Left lung (tissue), 10 donors: Measurements from ENCODE around the gene TP53I3. TPM values are rescaled to one million over a fixed set of nuclear protein-coding genes. Genes with fewer than 3 reads are reported as not detected.

ENCODE experiments used
- ATAC-seq: fragments of 200-7000 bp; cut with Tn5 transposase; one replicate; pipeline ENCODE4 v1.9.1; 2020; ENCODE audit warnings: moderate library complexity
- DNase-seq, 4 donors: peaks; one replicate each; pipeline ENCODE4 v3.0.0-alpha.2; 2013 to 2020
- H3K27ac ChIP-seq, 2 donors: fragments of 200-600 bp; sonication (generic) in 1 of 2; one replicate each; pipeline versions ENCODE4 v1.5.0 to v1.8.0; 2020 to 2021
- H3K27me3 ChIP-seq, 2 donors: fragments of 200-600 bp; sonication (generic) in 1 of 2; one replicate each; pipeline versions ENCODE4 v1.5.0 to v1.8.0; 2020 to 2021
- H3K36me3 ChIP-seq, 2 donors: fragments of 200-600 bp; sonication (generic) in 1 of 2; one replicate each; pipeline versions ENCODE4 v1.5.0 to v1.8.0; 2020 to 2021
- H3K4me1 ChIP-seq, 2 donors: fragments of 200-600 bp; one replicate each; pipeline ENCODE4 v1.8.0; 2021
- H3K4me3 ChIP-seq, 2 donors: fragments of 200-600 bp; sonication (generic) in 1 of 2; one replicate each; pipeline versions ENCODE4 v1.5.0 to v1.8.0; 2020 to 2021; ENCODE audit warnings: mild to moderate bottlenecking in 1 of 2
- H3K9me3 ChIP-seq, 2 donors: fragments of 200-600 bp; sonication (generic) in 1 of 2; one replicate each; pipeline versions ENCODE4 v1.5.0 to v1.8.0; 2020 to 2021
- intact Hi-C, 2 donors: fragments of 100-400 bp; cut with DNase I; formaldehyde crosslinking; loops; one replicate each; pipeline versions ENCODE4 v1.11.2 to v1.14.2; 2022
- polyA plus RNA-seq, 6 donors: library from polyadenylated mRNA; unstranded; fragments of 120-200 nt; gene quantifications; one replicate each; pipeline ENCODE4 v1.2.1, GENCODE V29; 2013; ENCODE audit not compliant: insufficient read length in 6 of 6
- total RNA-seq, 2 donors: library from RNA; stranded (reverse); fragmentation: NEBNext Ultra II Directional; extraction: Animal tissue kit (Norgen Biotek cat#: 25700); gene quantifications; one replicate each; pipeline ENCODE4 v1.2.1, GENCODE V29; 2021
- TF ChIP-seq, protein P1 (sequence below), 2 donors: fragments of 200-600 bp; sonication (generic) in 1 of 2; IDR thresholded peaks; one replicate each; pipeline versions ENCODE4 v1.5.0 to v1.8.0; 2021; ENCODE audit warnings: antibody characterized with exemption in 2 of 2
- donor health status: DM: no; HTN: yes; CAD: no.
- donor health status: DM: no; HTN: no; CAD: no.

TP53I3 gene
- total and polyA plus RNA-seq, 8 donors, result 53.3 to 123 (median 64.8) TPM

DNA sequence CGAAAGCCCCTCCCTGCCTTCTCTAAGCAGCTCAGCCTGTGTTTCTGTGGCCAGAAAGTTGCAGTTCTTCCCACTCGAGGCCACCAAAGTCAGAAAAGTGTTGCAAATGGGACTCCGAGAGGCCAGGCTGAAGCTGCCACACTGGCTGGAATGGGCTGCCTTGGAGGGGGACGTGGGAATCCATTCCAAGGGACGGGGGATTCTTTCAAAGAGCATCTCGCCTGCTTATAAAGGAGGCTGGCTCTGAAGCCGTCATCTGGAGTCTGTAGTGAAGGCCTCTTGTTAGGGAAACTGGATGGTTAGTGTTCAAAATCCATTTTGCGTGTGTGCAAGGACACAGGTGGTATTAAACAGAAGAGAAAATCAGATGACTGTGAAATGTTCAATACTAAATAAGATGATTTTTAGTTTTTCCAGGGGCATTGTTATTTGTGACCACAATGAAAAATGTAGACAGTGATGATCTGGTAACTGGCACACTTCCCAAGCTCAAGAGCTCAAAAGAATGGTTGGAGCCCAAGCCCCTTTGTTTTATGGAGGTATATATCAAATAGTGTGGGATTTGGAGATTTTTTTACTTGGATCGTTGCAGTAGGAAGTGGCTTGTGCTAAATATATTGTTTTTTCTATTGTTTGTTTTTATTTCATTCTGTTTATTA is 39.4 kb upstream of the TP53I3 start:
- peak overlapping the region; percentile 58 to 61 for H3K4me3 ChIP-seq
- ATAC-seq, result peak; percentile 5
- no peaks in the 10 kb centered on the region for H3K27me3 ChIP-seq
- TF ChIP-seq, protein P1, sequence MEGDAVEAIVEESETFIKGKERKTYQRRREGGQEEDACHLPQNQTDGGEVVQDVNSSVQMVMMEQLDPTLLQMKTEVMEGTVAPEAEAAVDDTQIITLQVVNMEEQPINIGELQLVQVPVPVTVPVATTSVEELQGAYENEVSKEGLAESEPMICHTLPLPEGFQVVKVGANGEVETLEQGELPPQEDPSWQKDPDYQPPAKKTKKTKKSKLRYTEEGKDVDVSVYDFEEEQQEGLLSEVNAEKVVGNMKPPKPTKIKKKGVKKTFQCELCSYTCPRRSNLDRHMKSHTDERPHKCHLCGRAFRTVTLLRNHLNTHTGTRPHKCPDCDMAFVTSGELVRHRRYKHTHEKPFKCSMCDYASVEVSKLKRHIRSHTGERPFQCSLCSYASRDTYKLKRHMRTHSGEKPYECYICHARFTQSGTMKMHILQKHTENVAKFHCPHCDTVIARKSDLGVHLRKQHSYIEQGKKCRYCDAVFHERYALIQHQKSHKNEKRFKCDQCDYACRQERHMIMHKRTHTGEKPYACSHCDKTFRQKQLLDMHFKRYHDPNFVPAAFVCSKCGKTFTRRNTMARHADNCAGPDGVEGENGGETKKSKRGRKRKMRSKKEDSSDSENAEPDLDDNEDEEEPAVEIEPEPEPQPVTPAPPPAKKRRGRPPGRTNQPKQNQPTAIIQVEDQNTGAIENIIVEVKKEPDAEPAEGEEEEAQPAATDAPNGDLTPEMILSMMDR (IDR thresholded peaks at IDR 0.05), result no peak
- no peaks in the 10 kb centered on the region for H3K9me3 ChIP-seq
- intact Hi-C loops, result no loop called here
- peak overlapping the region; percentile 87 to 93 for H3K27ac ChIP-seq
- H3K4me1 ChIP-seq, result peaks cover 4 to 19% of the 10 kb centered on the region in 2 donors
- DNase-seq, result no peak
- H3K36me3 ChIP-seq, result no peaks in the 10 kb centered on the region

GRCh38 chr2:24123195-24123921 is 38.7 kb upstream of the TP53I3 start, which contains the start of the genes FAM228B and PFN4:
TSS of gene FAM228B (plus strand) at chr2:24123469. CDS start at chr2:24124362, 893 bp downstream.
TSS of gene PFN4 (minus strand) at chr2:24123334. CDS start at chr2:24122535, 799 bp downstream.
- TF ChIP-seq, protein P1 (IDR thresholded peaks at IDR 0.05), result no peak
- H3K36me3 ChIP-seq, result no peaks in the 10 kb centered on the region
- H3K27me3 ChIP-seq, result no peaks in the 10 kb centered on the region
- peaks cover 4 to 19% of the 10 kb centered on the region in 2 donors for H3K4me1 ChIP-seq
- H3K27ac ChIP-seq, result peak within 1 kb of the TSS; percentile 87 to 93
- ATAC-seq, result peak; percentile 98
- peak within 1 kb of the TSS; percentile 58 to 61 for H3K4me3 ChIP-seq
- no peaks in the 10 kb centered on the region for H3K9me3 ChIP-seq
- intact Hi-C loops, result no loop called here
- peak; percentile 79 to 97 (median 92) for DNase-seq

DNA sequence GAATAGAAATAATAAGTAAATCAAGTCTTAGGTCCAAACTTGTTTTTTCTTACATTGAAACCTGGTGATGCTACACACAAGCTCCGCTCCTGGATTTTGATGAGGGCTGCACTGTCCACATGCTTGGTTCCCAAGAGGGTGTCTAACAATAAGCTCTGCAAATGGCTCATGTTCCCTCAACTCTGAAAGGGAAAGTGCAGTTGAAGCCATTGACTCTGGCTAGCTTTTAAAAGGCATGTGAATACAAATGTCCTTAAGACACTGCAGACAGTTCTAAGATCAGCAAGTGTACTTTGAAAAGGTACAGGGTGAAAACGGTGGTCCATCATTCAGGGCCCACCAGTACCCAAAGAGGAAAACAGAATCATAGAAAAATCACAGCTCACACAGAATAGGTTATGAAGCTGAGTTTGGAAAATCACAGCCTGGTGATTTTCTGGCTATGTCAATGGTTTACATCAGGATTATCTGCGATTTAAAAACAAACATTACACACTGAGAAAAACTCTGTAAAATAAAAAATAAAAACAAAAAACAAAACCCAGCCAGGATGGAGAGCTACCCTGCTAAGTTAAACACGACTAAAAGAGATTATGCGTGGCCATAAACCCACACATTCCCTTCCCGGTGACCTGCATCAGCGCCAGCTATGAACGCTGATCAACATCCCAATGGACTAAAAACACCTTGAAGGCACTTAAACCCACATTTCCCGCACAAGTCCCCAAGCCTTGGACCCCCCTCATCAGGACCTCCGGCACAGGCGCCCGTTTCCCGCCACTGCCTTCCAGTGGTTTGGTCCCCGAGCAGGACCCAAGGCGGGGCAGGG is 37.9 kb upstream of the TP53I3 start:
- H3K36me3 ChIP-seq, result no peaks in the 10 kb centered on the region

DNA sequence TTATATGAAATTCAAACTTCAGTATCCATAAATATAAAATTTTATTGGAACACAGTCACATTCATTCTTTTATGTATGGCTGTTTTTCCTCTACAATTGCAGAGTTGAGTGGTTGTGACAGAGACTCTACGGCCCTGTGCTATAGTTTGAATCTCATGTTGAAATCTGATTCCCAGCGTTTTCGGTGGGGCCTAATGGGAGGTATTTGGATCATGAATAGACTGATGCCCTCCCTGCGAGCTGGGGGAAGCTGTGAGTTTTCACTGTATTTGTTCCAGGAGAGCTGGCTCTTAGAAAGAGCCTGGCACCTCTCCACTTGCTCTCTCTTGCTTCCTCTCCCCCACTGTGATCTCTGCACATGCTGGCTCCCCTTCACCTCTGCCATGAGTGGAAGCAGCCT is 36.8 kb upstream of the TP53I3 start:
- H3K27me3 ChIP-seq, result no peaks in the 10 kb centered on the region
- no peak overlapping the region for H3K27ac ChIP-seq
- peaks cover 4 to 19% of the 10 kb centered on the region in 2 donors for H3K4me1 ChIP-seq
- no peaks in the 10 kb centered on the region for H3K36me3 ChIP-seq
- TF ChIP-seq, protein P1 (IDR thresholded peaks at IDR 0.05), result no peak
- DNase-seq, result no peak
- intact Hi-C loops, result no loop called here
- no peaks in the 10 kb centered on the region for H3K9me3 ChIP-seq
- H3K4me3 ChIP-seq, result no peak overlapping the region
- no peak for ATAC-seq

More for the DNA sequence above, 37.9 kb upstream of the TP53I3 start:
- TF ChIP-seq, protein P1 (IDR thresholded peaks at IDR 0.05), result no peak
- intact Hi-C loops, result no loop called here
- Histone ChIP-seq H3K27ac (peak overlapping the region; percentile 87 to 93), H3K4me1 (peaks cover 4 to 19% of the 10 kb centered on the region in 2 donors), H3K27me3 (no peaks in the 10 kb centered on the region), H3K4me3 (peak overlapping the region; percentile 58 to 61), H3K9me3 (no peaks in the 10 kb centered on the region)
- no peak for ATAC-seq
- no peak for DNase-seq
